Mucosa of descending colon (tissue), 3 donors: ENCODE data around the gene EPYC. TPM values are rescaled to one million over a fixed set of nuclear protein-coding genes. Genes with fewer than 3 reads are reported as not detected.

Experiments
- ATAC-seq: fragments of 200-7000 bp; cut with Tn5 transposase; one replicate; pipeline ENCODE4 v1.9.1; 2020; ENCODE audit warnings: mild to moderate bottlenecking, moderate library complexity
- DNase-seq, 3 donors: peaks; one replicate each; pipeline ENCODE4 v3.0.0-alpha.2; 2020
- H3K36me3 ChIP-seq: fragments of 200-600 bp; one replicate; pipeline ENCODE4 v1.8.0; 2021; ENCODE audit warnings: low read depth, mild to moderate bottlenecking
- H3K4me1 ChIP-seq: fragments of 200-600 bp; one replicate; pipeline ENCODE4 v1.8.0; 2021; ENCODE audit warnings: low read depth, mild to moderate bottlenecking
- H3K4me3 ChIP-seq: fragments of 200-600 bp; one replicate; pipeline ENCODE4 v1.8.0; 2021; ENCODE audit warnings: mild to moderate bottlenecking
- H3K9me3 ChIP-seq: fragments of 200-600 bp; one replicate; pipeline ENCODE4 v1.8.0; 2021; ENCODE audit warnings: mild to moderate bottlenecking
- intact Hi-C, 2 donors: fragments of 100-400 bp; cut with DNase I in 1 of 2; cut with micrococcal nuclease in 1 of 2; formaldehyde crosslinking; loops; one replicate each; pipeline versions ENCODE4 v1.11.0 to v1.11.1; 2022; cut with DNase I, micrococcal nuclease
- total RNA-seq, 3 donors: library from RNA; stranded (reverse); fragmentation: NEBNext Ultra II Directional in 2 of 3; extraction: Animal tissue kit (Norgen Biotek cat#: 25700) in 2 of 3; gene quantifications; one replicate each; pipeline versions ENCODE4 v1.2.1 to v1.2.4, GENCODE V29; 2021 to 2023
- TF ChIP-seq, protein P1 (sequence below): fragments of 200-600 bp; IDR thresholded peaks from one replicate; pipeline ENCODE4 v1.8.0; 2022; ENCODE audit warnings: antibody characterized with exemption, mild to moderate bottlenecking
- donor health status: DM: no; HTN: no; CAD: no; lungs with moderate emphysema.
- donor health status: DM: no; HTN: no; CAD: no.
- donor health status: DM: no; HTN: yes; CAD: no.

EPYC gene
- total RNA-seq, 3 donors from 2014 or later = not detected

DNA sequence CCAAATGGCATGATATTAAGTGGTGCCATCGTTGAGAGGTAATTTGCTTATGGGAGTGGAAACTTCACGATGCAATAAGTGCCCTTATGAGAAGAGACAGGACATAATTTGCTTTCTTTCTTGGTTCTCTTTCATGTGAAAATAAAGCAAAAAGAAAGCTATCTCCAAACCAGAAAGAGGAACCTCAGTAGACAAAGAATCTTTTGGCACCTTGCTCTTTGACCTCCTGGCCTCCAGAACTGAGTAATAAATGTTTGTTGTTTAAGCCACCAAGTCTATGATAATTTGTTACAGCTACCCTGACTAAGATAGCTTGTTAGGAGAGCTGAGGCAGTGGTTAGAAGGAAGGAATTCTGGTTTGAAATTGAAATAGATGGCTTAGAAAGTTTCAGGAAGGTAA, 89.4 kb downstream of the EPYC start:
- no peaks in the 10 kb centered on the region for H3K9me3 ChIP-seq

More for the DNA sequence above, 89.4 kb downstream of the EPYC start:
- Histone ChIP-seq H3K4me1 (no peaks in the 10 kb centered on the region), H3K4me3 (no peak overlapping the region), H3K36me3 (no peaks in the 10 kb centered on the region)
- no peak for ATAC-seq
- intact Hi-C loops = no loop called here
- no peak for DNase-seq
- TF ChIP-seq, protein P1, sequence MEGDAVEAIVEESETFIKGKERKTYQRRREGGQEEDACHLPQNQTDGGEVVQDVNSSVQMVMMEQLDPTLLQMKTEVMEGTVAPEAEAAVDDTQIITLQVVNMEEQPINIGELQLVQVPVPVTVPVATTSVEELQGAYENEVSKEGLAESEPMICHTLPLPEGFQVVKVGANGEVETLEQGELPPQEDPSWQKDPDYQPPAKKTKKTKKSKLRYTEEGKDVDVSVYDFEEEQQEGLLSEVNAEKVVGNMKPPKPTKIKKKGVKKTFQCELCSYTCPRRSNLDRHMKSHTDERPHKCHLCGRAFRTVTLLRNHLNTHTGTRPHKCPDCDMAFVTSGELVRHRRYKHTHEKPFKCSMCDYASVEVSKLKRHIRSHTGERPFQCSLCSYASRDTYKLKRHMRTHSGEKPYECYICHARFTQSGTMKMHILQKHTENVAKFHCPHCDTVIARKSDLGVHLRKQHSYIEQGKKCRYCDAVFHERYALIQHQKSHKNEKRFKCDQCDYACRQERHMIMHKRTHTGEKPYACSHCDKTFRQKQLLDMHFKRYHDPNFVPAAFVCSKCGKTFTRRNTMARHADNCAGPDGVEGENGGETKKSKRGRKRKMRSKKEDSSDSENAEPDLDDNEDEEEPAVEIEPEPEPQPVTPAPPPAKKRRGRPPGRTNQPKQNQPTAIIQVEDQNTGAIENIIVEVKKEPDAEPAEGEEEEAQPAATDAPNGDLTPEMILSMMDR = no peak

Other genes starting within 250 kb of the EPYC start
- gene CCER1, start 49.8 kb downstream of the EPYC start, total RNA-seq = not detected
- under 1 TPM in 1 of 3 donors, not detected in 2; 0.32 TPM for gene KERA, start 53.1 kb upstream of the EPYC start, total RNA-seq
- gene LUM, start 106.5 kb upstream of the EPYC start, total RNA-seq = 10 to 100 TPM; 22.1 to 83.2 (median 68.5) TPM
- gene DCN, start 177.8 kb upstream of the EPYC start, total RNA-seq = 100 to 1,000 TPM in 2 of 3 donors, 10 to 100 TPM in 1; 91.0 to 705 (median 315) TPM